ENCODE data around the gene RAD51B. TPM values are rescaled to one million over a fixed set of nuclear protein-coding genes. Genes with fewer than 3 reads are reported as not detected.

The RAD51B gene
- total RNA-seq, 1 experiment from 2014 or later = 16.7 TPM

GRCh38 chr14:68631394-68632053, 811.9 kb downstream of the RAD51B start:
- no peak overlapping the region for H4K91ac ChIP-seq (ENCODE audit: insufficient read length, low read depth, low read length)
- H3K18ac ChIP-seq (ENCODE audit: insufficient read length, low read depth, low read length) = no peak overlapping the region
- H4K20me1 ChIP-seq (ENCODE audit: control insufficient read depth, insufficient read depth, insufficient read length) = no peaks in the 10 kb centered on the region
- H3K27me3 ChIP-seq (ENCODE audit: insufficient read depth, low read length) = no peaks in the 10 kb centered on the region
- no peaks in the 10 kb centered on the region for H3K9me3 ChIP-seq (ENCODE audit: control insufficient read depth, low read depth, low read length)
- H3K4ac ChIP-seq (ENCODE audit: low read depth, low read length) = no peak overlapping the region
- H3K27ac Mint-ChIP-seq = no peak overlapping the region
- no peak overlapping the region for H3K14ac ChIP-seq (ENCODE audit: insufficient read depth, low read length)
- peaks cover 7% of the 10 kb centered on the region for H3K23me2 ChIP-seq (ENCODE audit: insufficient read length, low read depth, low read length, poor library complexity, severe bottlenecking)
- no peak overlapping the region for H3K4me2 ChIP-seq (ENCODE audit: insufficient read depth, insufficient read length, low read length)
- H3K79me2 ChIP-seq (ENCODE audit: insufficient read depth, low read length) = no peaks in the 10 kb centered on the region
- H2BK5ac ChIP-seq (ENCODE audit: insufficient read length, low read length) = no peak overlapping the region
- no peaks in the 10 kb centered on the region; a peak in 1 of 7 replicates for H3K36me3 Mint-ChIP-seq (ENCODE audit: insufficient read depth in 1 of 3, low read depth in 3 of 3)
- peaks cover 18% of the 10 kb centered on the region for H3K27me3 Mint-ChIP-seq (ENCODE audit: low read depth)
- no peak overlapping the region for H3K4me3 Mint-ChIP-seq
- H2BK20ac ChIP-seq (ENCODE audit: low read depth, low read length, poor library complexity, severe bottlenecking) = no peak overlapping the region
- H2BK120ac ChIP-seq (ENCODE audit: low read depth, low read length, poor library complexity, severe bottlenecking) = no peak overlapping the region
- H4K8ac ChIP-seq (replicated peaks; ENCODE audit: insufficient read length, low read depth, low read length) = no peak overlapping the region
- TF ChIP-seq CTCF (conservative IDR thresholded peaks at IDR 0.05) = no peak
- no peak overlapping the region for H2AFZ ChIP-seq (ENCODE audit: low read length)
- no peak overlapping the region for H4K5ac ChIP-seq (ENCODE audit: insufficient read length, low read depth, low read length)
- H2BK15ac ChIP-seq (ENCODE audit: low read depth, low read length) = no peak overlapping the region
- H3K56ac ChIP-seq (ENCODE audit: insufficient read length, low read depth, low read length) = no peak overlapping the region
- no peak overlapping the region for H3T11ph ChIP-seq (ENCODE audit: low read length)
- no peaks in the 10 kb centered on the region for H3K4me1 ChIP-seq (ENCODE audit: insufficient read depth, low read length)
- no peak overlapping the region for H3K27ac ChIP-seq (ENCODE audit: insufficient read length, low read depth, low read length)
- no peaks in the 10 kb centered on the region for H3K79me1 ChIP-seq (ENCODE audit: insufficient read depth, low read depth, low read length, poor library complexity, severe bottlenecking)
- no peaks in the 10 kb centered on the region for H3K9me3 Mint-ChIP-seq
- no peak overlapping the region for H2BK12ac ChIP-seq (ENCODE audit: insufficient read length, low read depth, low read length)
- H2AK5ac ChIP-seq (ENCODE audit: insufficient read length, low read length) = no peak overlapping the region
- WGBS (ENCODE audit: extremely low coverage, insufficient read length, low lambda C conversion rate) = no CpG with 5 or more reads among the region's 11 CpGs
- H3K4me1 Mint-ChIP-seq = peaks cover 32 to 42% of the 10 kb centered on the region in 2 experiments
- no peak overlapping the region for H3K9ac ChIP-seq (ENCODE audit: extremely low read depth, insufficient read length, low read length)
- H3K23ac ChIP-seq (ENCODE audit: insufficient read length, low read depth, low read length) = no peak overlapping the region
- DNase-seq = no peak
